Neural progenitor cell (in vitro differentiated cells): ENCODE results near the gene KCTD10. TPM values are rescaled to one million over a fixed set of nuclear protein-coding genes. Genes with fewer than 3 reads are reported as not detected.

Experiments used
- DNase-seq: peaks from one replicate; pipeline ENCODE4 v3.0.0-alpha.2; 2016; ENCODE audit warnings: low spot score
- H2AFZ ChIP-seq: fragments of 200-600 bp; sonication (generic); replicated peaks from 2 replicates; pipeline ENCODE4 v1.6.1; 2016; ENCODE audit warnings: antibody characterized with exemption
- H3F3A ChIP-seq: fragments of 200-600 bp; sonication (generic); 2 replicates; pipeline ENCODE4 v1.6.1; 2016; ENCODE audit warnings: antibody characterized with exemption, low read depth
- H3K27ac ChIP-seq: fragments of 200-600 bp; sonication (generic); 2 replicates; pipeline ENCODE4 v1.5.1; 2016; ENCODE audit warnings: mild to moderate bottlenecking
- H3K27me3 ChIP-seq: fragments of 200-600 bp; sonication (generic); 2 replicates; pipeline ENCODE4 v1.6.1; 2016; ENCODE audit warnings: mild to moderate bottlenecking, moderate library complexity
- H3K36me3 ChIP-seq: fragments of 200-600 bp; sonication (generic); 2 replicates; pipeline ENCODE4 v1.5.1; 2016
- H3K4me1 ChIP-seq: fragments of 200-600 bp; sonication (generic); 2 replicates; pipeline ENCODE4 v1.6.1; 2016; ENCODE audit warnings: mixed run types
- H3K4me2 ChIP-seq: fragments of 200-600 bp; sonication (generic); 2 replicates; pipeline ENCODE4 v1.6.1; 2016
- H3K4me3 ChIP-seq: fragments of 200-600 bp; sonication (generic); 2 replicates; pipeline ENCODE4 v1.5.1; 2016
- H3K79me2 ChIP-seq: fragments of 200-600 bp; sonication (generic); 2 replicates; pipeline ENCODE4 v1.6.1; 2016; ENCODE audit warnings: low read depth
- H3K9ac ChIP-seq: fragments of 200-600 bp; sonication (generic); 2 replicates; pipeline ENCODE4 v1.6.1; 2016
- H3K9me3 ChIP-seq: fragments of 200-600 bp; sonication (generic); 2 replicates; pipeline ENCODE4 v1.5.1; 2016; ENCODE audit warnings: low read depth
- H4K20me1 ChIP-seq: fragments of 200-600 bp; sonication (generic); 2 replicates; pipeline ENCODE4 v1.6.1; 2016; ENCODE audit warnings: low read depth
- H3K27ac Mint-ChIP-seq: 3 replicates; pipeline ENCODE4 v1.8.0; 2021; ENCODE audit warnings: mixed read lengths
- H3K27me3 Mint-ChIP-seq: 2 replicates; pipeline ENCODE4 v1.8.0; 2022; ENCODE audit warnings: low read depth, mild to moderate bottlenecking, inconsistent platforms, moderate library complexity, mixed read lengths; ENCODE audit not compliant: insufficient read depth
- H3K36me3 Mint-ChIP-seq: 3 replicates; pipeline ENCODE4 v1.8.0; 2021; ENCODE audit warnings: mixed read lengths
- H3K4me1 Mint-ChIP-seq: 3 replicates; pipeline ENCODE4 v1.8.0; 2021; ENCODE audit warnings: mixed read lengths
- H3K4me3 Mint-ChIP-seq: 3 replicates; pipeline ENCODE4 v1.8.0; 2021; ENCODE audit warnings: mild to moderate bottlenecking, moderate library complexity, mixed read lengths
- H3K9me3 Mint-ChIP-seq: 3 replicates; pipeline ENCODE4 v1.8.0; 2020; ENCODE audit warnings: mixed read lengths
- EZH2 ChIP-seq: fragments of 200-600 bp; sonication (generic); IDR thresholded peaks from 2 replicates; pipeline ENCODE4 v1.6.1; 2017; ENCODE audit warnings: antibody characterized with exemption, mild to moderate bottlenecking, moderate library complexity
- EZH2phosphoT487 ChIP-seq: fragments of 200-600 bp; sonication (generic); IDR thresholded peaks from 2 replicates; pipeline ENCODE4 v1.6.1; 2017; ENCODE audit warnings: antibody characterized with exemption
- total RNA-seq: library from RNA; depleted of rRNA; stranded (reverse); fragments of >200 nt; gene quantifications from 2 replicates; pipeline ENCODE4 v1.2.3, GENCODE V29; 2015; ENCODE audit warnings: low replicate concordance
- TF ChIP-seq, protein P1 (sequence below): fragments of 200-600 bp; sonication (generic); IDR thresholded peaks from 2 replicates; pipeline ENCODE4 v1.5.1; 2017; ENCODE audit warnings: antibody characterized with exemption, mild to moderate bottlenecking

Gene KCTD10
- total RNA-seq, 1 donor from 2014 or later = 57.5 TPM

GRCh38 chr12:109496306-109496705 is 19.2 kb upstream of the KCTD10 start:
- TF ChIP-seq EZH2phosphoT487 = no peak
- no peak for TF ChIP-seq EZH2
- TF ChIP-seq, protein P1, sequence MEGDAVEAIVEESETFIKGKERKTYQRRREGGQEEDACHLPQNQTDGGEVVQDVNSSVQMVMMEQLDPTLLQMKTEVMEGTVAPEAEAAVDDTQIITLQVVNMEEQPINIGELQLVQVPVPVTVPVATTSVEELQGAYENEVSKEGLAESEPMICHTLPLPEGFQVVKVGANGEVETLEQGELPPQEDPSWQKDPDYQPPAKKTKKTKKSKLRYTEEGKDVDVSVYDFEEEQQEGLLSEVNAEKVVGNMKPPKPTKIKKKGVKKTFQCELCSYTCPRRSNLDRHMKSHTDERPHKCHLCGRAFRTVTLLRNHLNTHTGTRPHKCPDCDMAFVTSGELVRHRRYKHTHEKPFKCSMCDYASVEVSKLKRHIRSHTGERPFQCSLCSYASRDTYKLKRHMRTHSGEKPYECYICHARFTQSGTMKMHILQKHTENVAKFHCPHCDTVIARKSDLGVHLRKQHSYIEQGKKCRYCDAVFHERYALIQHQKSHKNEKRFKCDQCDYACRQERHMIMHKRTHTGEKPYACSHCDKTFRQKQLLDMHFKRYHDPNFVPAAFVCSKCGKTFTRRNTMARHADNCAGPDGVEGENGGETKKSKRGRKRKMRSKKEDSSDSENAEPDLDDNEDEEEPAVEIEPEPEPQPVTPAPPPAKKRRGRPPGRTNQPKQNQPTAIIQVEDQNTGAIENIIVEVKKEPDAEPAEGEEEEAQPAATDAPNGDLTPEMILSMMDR = no peak
- Mint-ChIP-seq H3K36me3 (peaks cover 34% of the 10 kb centered on the region), H3K27ac (no peak overlapping the region), H3K27me3 (no peaks in the 10 kb centered on the region), H3K4me3 (no peak overlapping the region), H3K9me3 (no peaks in the 10 kb centered on the region), H3K4me1 (no peaks in the 10 kb centered on the region)
- Histone ChIP-seq H3K27ac (no peak overlapping the region), H3K4me1 (no peaks in the 10 kb centered on the region), H3K4me3 (no peak overlapping the region), H3K79me2 (no peaks in the 10 kb centered on the region), H3K36me3 (no peaks in the 10 kb centered on the region), H3K4me2 (no peak overlapping the region), H4K20me1 (no peaks in the 10 kb centered on the region), H3K27me3 (no peaks in the 10 kb centered on the region), H3K9me3 (no peaks in the 10 kb centered on the region), H3K9ac (no peak overlapping the region), H3F3A (no peaks in the 10 kb centered on the region), H2AFZ (no peak overlapping the region)
- no peak for DNase-seq

GRCh38 chr12:109495012-109495411 is 17.9 kb upstream of the KCTD10 start:
- H3F3A ChIP-seq = no peaks in the 10 kb centered on the region
- Mint-ChIP-seq H3K9me3 (no peaks in the 10 kb centered on the region), H3K27ac (no peak overlapping the region), H3K4me1 (no peaks in the 10 kb centered on the region), H3K36me3 (peaks cover 28% of the 10 kb centered on the region), H3K4me3 (no peak overlapping the region), H3K27me3 (no peaks in the 10 kb centered on the region)
- no peaks in the 10 kb centered on the region for H3K36me3 ChIP-seq
- H2AFZ ChIP-seq = no peak overlapping the region
- DNase-seq = no peak
- H3K9me3 ChIP-seq = no peaks in the 10 kb centered on the region
- H3K9ac ChIP-seq = no peak overlapping the region
- H3K79me2 ChIP-seq = no peaks in the 10 kb centered on the region
- H3K4me1 ChIP-seq = no peaks in the 10 kb centered on the region
- no peak overlapping the region for H3K4me3 ChIP-seq
- H3K27me3 ChIP-seq = no peaks in the 10 kb centered on the region
- no peak overlapping the region for H3K27ac ChIP-seq
- H4K20me1 ChIP-seq = no peaks in the 10 kb centered on the region
- TF ChIP-seq, protein P1 = no peak
- TF ChIP-seq EZH2phosphoT487 = no peak
- no peak for TF ChIP-seq EZH2
- H3K4me2 ChIP-seq = no peak overlapping the region

DNA sequence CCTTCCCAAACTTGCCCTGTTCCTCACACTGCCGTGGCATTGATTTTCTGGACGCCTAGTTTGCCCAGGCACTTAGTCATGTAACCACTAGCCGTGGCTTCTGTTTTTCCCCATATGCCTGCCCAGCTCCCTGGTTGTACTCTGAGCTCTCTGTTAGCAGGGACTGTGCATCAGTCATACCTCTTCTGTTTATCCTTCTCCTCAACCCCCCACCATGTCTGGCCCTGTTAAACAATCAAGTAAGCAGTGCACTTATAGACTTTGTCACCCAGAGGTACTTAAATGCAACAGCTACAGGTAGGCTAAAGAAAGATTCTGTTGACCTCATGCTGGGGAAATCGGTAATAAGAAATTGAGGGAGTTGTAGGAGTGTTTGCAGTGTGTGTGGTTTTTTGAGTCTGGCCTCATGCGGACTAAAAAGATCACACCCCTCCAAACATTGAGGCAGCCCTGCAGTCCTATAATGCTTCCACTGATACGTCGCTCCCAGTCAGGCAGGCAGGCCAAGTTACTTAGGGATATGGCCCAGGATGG is 17.3 kb upstream of the KCTD10 start:
- Histone ChIP-seq H4K20me1 (no peaks in the 10 kb centered on the region), H3K9me3 (no peaks in the 10 kb centered on the region), H3K36me3 (no peaks in the 10 kb centered on the region), H3K79me2 (no peaks in the 10 kb centered on the region), H3K9ac (no peak overlapping the region), H3F3A (no peaks in the 10 kb centered on the region), H3K27ac (no peak overlapping the region), H3K4me3 (no peak overlapping the region), H3K4me1 (no peaks in the 10 kb centered on the region), H3K4me2 (no peak overlapping the region), H2AFZ (no peak overlapping the region), H3K27me3 (no peaks in the 10 kb centered on the region)
- Mint-ChIP-seq H3K27me3 (no peaks in the 10 kb centered on the region), H3K27ac (no peak overlapping the region), H3K4me3 (no peak overlapping the region), H3K4me1 (no peaks in the 10 kb centered on the region), H3K36me3 (peaks cover 26% of the 10 kb centered on the region), H3K9me3 (no peaks in the 10 kb centered on the region)
- DNase-seq = no peak
- no peak for TF ChIP-seq EZH2phosphoT487
- no peak for TF ChIP-seq EZH2
- TF ChIP-seq, protein P1 = no peak
